Osteocyte (in vitro differentiated cells): ENCODE data around the gene MYO1H. TPM values are rescaled to one million over a fixed set of nuclear protein-coding genes. Genes with fewer than 3 reads are reported as not detected.
A peak's percentile ranks its signal among the peaks of the same experiment; 100 is the strongest.

Experiments used
- DNase-seq: peaks from one replicate; pipeline ENCODE4 v3.0.0; 2021; ENCODE audit warnings: mixed read lengths; ENCODE audit not compliant: unreplicated experiment; ENCODE audit errors: extremely low spot score
- H3K27ac Mint-ChIP-seq: one replicate; pipeline ENCODE4 v1.8.0; 2021; ENCODE audit warnings: mild to moderate bottlenecking, mixed read lengths; ENCODE audit not compliant: unreplicated experiment
- H3K27me3 Mint-ChIP-seq: one replicate; pipeline ENCODE4 v1.8.0; 2021; ENCODE audit warnings: mixed read lengths; ENCODE audit not compliant: unreplicated experiment
- H3K36me3 Mint-ChIP-seq: one replicate; pipeline ENCODE4 v1.8.0; 2021; ENCODE audit warnings: mixed read lengths; ENCODE audit not compliant: unreplicated experiment
- H3K4me1 Mint-ChIP-seq: one replicate; pipeline ENCODE4 v1.8.0; 2021; ENCODE audit warnings: mixed read lengths; ENCODE audit not compliant: unreplicated experiment
- H3K4me3 Mint-ChIP-seq: one replicate; pipeline ENCODE4 v1.8.0; 2021; ENCODE audit warnings: mild to moderate bottlenecking, moderate library complexity, mixed read lengths; ENCODE audit not compliant: unreplicated experiment
- H3K9me3 Mint-ChIP-seq: one replicate; pipeline ENCODE4 v1.8.0; 2021; ENCODE audit warnings: mixed read lengths; ENCODE audit not compliant: unreplicated experiment
- CTCF ChIP-seq: fragments of 200-600 bp; sonication (generic); IDR thresholded peaks from 2 replicates; pipeline ENCODE4 v1.5.0; 2021; ENCODE audit warnings: antibody characterized with exemption, mild to moderate bottlenecking, moderate library complexity
- total RNA-seq: library from RNA; stranded (reverse); gene quantifications from 2 replicates; pipeline ENCODE4 v1.2.1, GENCODE V29; 2021

The MYO1H gene
- total RNA-seq, 1 donor from 2014 or later, result not detected

GRCh38 chr12:109382031-109382430 is 34.3 kb downstream of the MYO1H start:
- Mint-ChIP-seq H3K9me3 (no peaks in the 10 kb centered on the region), H3K4me3 (no peak overlapping the region), H3K27me3 (peaks cover 66% of the 10 kb centered on the region), H3K4me1 (peaks cover 7% of the 10 kb centered on the region), H3K36me3 (no peaks in the 10 kb centered on the region), H3K27ac (no peak overlapping the region)
- no peak for DNase-seq
- no peak for TF ChIP-seq CTCF

- Mint-ChIP-seq H3K36me3 (no peaks in the 10 kb centered on the region), H3K27ac (no peak overlapping the region), H3K27me3 (peaks cover 62% of the 10 kb centered on the region), H3K4me1 (peaks cover 7% of the 10 kb centered on the region), H3K4me3 (no peak overlapping the region), H3K9me3 (no peaks in the 10 kb centered on the region)
- no peak for TF ChIP-seq CTCF
- no peak for DNase-seq
Measured at GRCh38 chr12:109383240-109383639, 35.5 kb downstream of the MYO1H start.

GRCh38 chr12:109385339-109386058 is 37.8 kb downstream of the MYO1H start:
- Mint-ChIP-seq H3K27ac (no peak overlapping the region), H3K4me1 (peaks cover 7% of the 10 kb centered on the region), H3K27me3 (peaks cover 44% of the 10 kb centered on the region), H3K36me3 (no peaks in the 10 kb centered on the region), H3K4me3 (no peak overlapping the region), H3K9me3 (no peaks in the 10 kb centered on the region)
- TF ChIP-seq CTCF, result peak; percentile 66
- DNase-seq, result no peak

GRCh38 chr12:109386059-109386433 is 38.3 kb downstream of the MYO1H start:
- no peaks in the 10 kb centered on the region for H3K9me3 Mint-ChIP-seq
- no peak for DNase-seq
- no peaks in the 10 kb centered on the region for H3K36me3 Mint-ChIP-seq
- peaks cover 7% of the 10 kb centered on the region for H3K4me1 Mint-ChIP-seq
- peaks cover 43% of the 10 kb centered on the region for H3K27me3 Mint-ChIP-seq
- no peak overlapping the region for H3K27ac Mint-ChIP-seq
- TF ChIP-seq CTCF, result no peak
- no peak overlapping the region for H3K4me3 Mint-ChIP-seq

GRCh38 chr12:109387425-109388166 is 39.9 kb downstream of the MYO1H start:
- DNase-seq, result no peak
- H3K4me1 Mint-ChIP-seq, result peaks cover 7% of the 10 kb centered on the region
- no peak overlapping the region for H3K27ac Mint-ChIP-seq
- H3K36me3 Mint-ChIP-seq, result no peaks in the 10 kb centered on the region
- H3K9me3 Mint-ChIP-seq, result no peaks in the 10 kb centered on the region
- peaks cover 49% of the 10 kb centered on the region for H3K27me3 Mint-ChIP-seq
- H3K4me3 Mint-ChIP-seq, result no peak overlapping the region
- TF ChIP-seq CTCF, result peak; percentile 54
